ENCODE measurements around the gene LIPI. TPM values are rescaled to one million over a fixed set of nuclear protein-coding genes. Genes with fewer than 3 reads are reported as not detected.

LIPI gene
- polyA plus RNA-seq, 1 of the 3 experiments (the other 2 are of a cell fraction) = not detected

GRCh38 chr21:14235101-14235500 lies 24.3 kb upstream of the LIPI start (continued):
- no peak for TF ChIP-seq YY1 (IDR thresholded peaks at IDR 0.05; ENCODE audit: low read depth)

DNA sequence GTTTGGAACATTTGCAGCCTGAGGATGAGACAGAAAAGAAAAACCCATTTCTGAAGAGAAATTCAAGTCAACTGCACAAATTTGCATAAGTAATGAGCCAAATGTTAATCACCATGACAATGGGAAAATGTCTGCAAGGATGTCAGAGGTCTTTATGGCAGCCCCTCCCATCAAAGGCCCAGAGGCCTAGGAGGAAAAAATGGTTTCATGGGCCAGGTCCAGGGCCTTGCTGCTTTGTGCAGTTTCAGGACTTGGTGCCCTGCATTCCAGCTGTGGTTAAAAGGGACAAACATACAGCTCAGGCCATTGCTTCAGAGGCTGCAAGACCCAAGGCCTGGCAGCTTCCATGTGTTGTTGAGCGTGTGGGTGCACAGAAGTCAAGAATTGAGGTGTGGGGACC lies 18.6 kb upstream of the LIPI start:
- ChIA-PET CTCF (no interaction called here), POLR2A (no interaction called here)
- no peak overlapping the region for H3K4me3 ChIP-seq (ENCODE audit: low read depth in 2 of 2, low read length in 1 of 2)
- H3K4me1 ChIP-seq (ENCODE audit: control insufficient read depth in 1 of 2, insufficient read depth in 2 of 2, low read depth in 1 of 2, low read length in 1 of 2) = no peaks in the 10 kb centered on the region
- no peaks in the 10 kb centered on the region for H3K79me2 ChIP-seq (ENCODE audit: insufficient read depth)
- no peak overlapping the region for H3K9ac ChIP-seq
- H3K9me3 ChIP-seq = no peaks in the 10 kb centered on the region
- H2AFZ ChIP-seq (ENCODE audit: low read depth) = no peak overlapping the region
- DNase-seq = no peak
- no peaks in the 10 kb centered on the region for H3K27me3 ChIP-seq (ENCODE audit: insufficient read depth)
- no peak for TF ChIP-seq RAD21 (IDR thresholded peaks at IDR 0.05; ENCODE audit: low read length)
- no peak for TF ChIP-seq MXI1 (IDR thresholded peaks at IDR 0.05; ENCODE audit: low read depth, low read length)
- no peak for TF ChIP-seq ELF1 (IDR thresholded peaks at IDR 0.05)
- no peak for TF ChIP-seq REST (IDR thresholded peaks at IDR 0.05; ENCODE audit: low read depth, low read length)
- no peak for TF ChIP-seq USF1 (IDR thresholded peaks at IDR 0.05; ENCODE audit: borderline replicate concordance, low read depth)
- no peak for TF ChIP-seq CHD2 (IDR thresholded peaks at IDR 0.05; ENCODE audit: low read length, partially characterized antibody)
- TF ChIP-seq FOXJ3 (CRISPR knock-in tag; IDR thresholded peaks at IDR 0.05) = no peak
- WGBS (ENCODE audit: low lambda C conversion rate) = 0% methylated on average over 1 of the region's 1 CpG
- H3K27ac ChIP-seq (ENCODE audit: low read depth in 2 of 2, low read length in 1 of 2) = no peak overlapping the region
- no peaks in the 10 kb centered on the region for H3K9me2 ChIP-seq
- H4K20me1 ChIP-seq (ENCODE audit: insufficient read depth) = no peaks in the 10 kb centered on the region
- H3F3A ChIP-seq (replicated peaks; ENCODE audit: insufficient read depth) = no peaks in the 10 kb centered on the region
- no peak overlapping the region for H3K4me2 ChIP-seq
- no peaks in the 10 kb centered on the region for H3K36me3 ChIP-seq (replicated peaks in 1 of 2; ENCODE audit: control insufficient read depth in 1 of 2, insufficient read depth in 2 of 2, low read length in 1 of 2)

GRCh38 chr21:14223365-14223764 lies 12.6 kb upstream of the LIPI start:
- CTCF ChIA-PET = interaction anchor here (1.7 kb wide), 1 partner anchor 30 kb away, joined by 4 read pairs; no protein-coding TSS in a partner anchor
- Histone ChIP-seq H3K9ac (no peak overlapping the region), H3K79me2 (ENCODE audit: insufficient read depth) (no peaks in the 10 kb centered on the region), H2AFZ (ENCODE audit: low read depth) (no peak overlapping the region), H4K20me1 (ENCODE audit: insufficient read depth) (no peaks in the 10 kb centered on the region), H3K4me2 (no peak overlapping the region), H3K9me3 (no peaks in the 10 kb centered on the region), H3K27me3 (ENCODE audit: insufficient read depth) (0 out of 2 replicates have a peak, but pooled peaks cover 4% of the 10 kb centered on the region), H3K27ac (ENCODE audit: low read depth in 2 of 2, low read length in 1 of 2) (no peak overlapping the region), H3F3A (replicated peaks; ENCODE audit: insufficient read depth) (no peaks in the 10 kb centered on the region), H3K9me2 (no peaks in the 10 kb centered on the region), H3K36me3 (replicated peaks in 1 of 2; ENCODE audit: control insufficient read depth in 1 of 2, insufficient read depth in 2 of 2, low read length in 1 of 2) (no peaks in the 10 kb centered on the region), H3K4me3 (ENCODE audit: low read depth in 2 of 2, low read length in 1 of 2) (no peak overlapping the region), H3K4me1 (ENCODE audit: control insufficient read depth in 1 of 2, insufficient read depth in 2 of 2, low read depth in 1 of 2, low read length in 1 of 2) (no peaks in the 10 kb centered on the region)
- POLR2A ChIA-PET = no interaction called here
- 27% methylated on average over 1 of the region's 1 CpG for WGBS (ENCODE audit: low lambda C conversion rate)
- TF ChIP-seq GATA2 (CRISPR knock-in tag; IDR thresholded peaks at IDR 0.05) (no peak), TAF1 (IDR thresholded peaks at IDR 0.05; ENCODE audit: borderline replicate concordance, low read depth, low read length) (no peak), POLR2AphosphoS5 (IDR thresholded peaks at IDR 0.05; ENCODE audit: low read depth, low read length) (no peak), REST (IDR thresholded peaks at IDR 0.05; ENCODE audit: low read depth, low read length) (no peak), EZH2phosphoT487 (IDR thresholded peaks at IDR 0.05; ENCODE audit: borderline replicate concordance, low read depth) (no peak), RXRA (IDR thresholded peaks at IDR 0.05; ENCODE audit: borderline replicate concordance, low read depth) (no peak), SMC3 (IDR thresholded peaks at IDR 0.05; ENCODE audit: low read depth, low read length) (no peak)
- DNase-seq = no peak

All from SK-N-SH (cell line).